Activated T-cell treated with anti-CD3 and anti-CD28 coated beads, Interleukin-2, amount 50 U/mL, for 4 hours (primary cell): ENCODE results near the gene MYO1B. TPM values are rescaled to one million over a fixed set of nuclear protein-coding genes. Genes with fewer than 3 reads are reported as not detected.
"Not testable (repeated sequence)": the region's sequence is repeated elsewhere in the genome, so short reads cannot be mapped to it uniquely, and the experiment has no call there.

Experiments
- ATAC-seq, 2 donors: fragments of 200-7000 bp; cut with Tn5 transposase; one replicate each; pipeline ENCODE4 v1.10.0; 2021
- DNase-seq: peaks from one replicate; pipeline ENCODE4 v3.0.0-alpha.2; 2020
- H3K27me3 Mint-ChIP-seq: one replicate; pipeline ENCODE4 v1.8.0; 2021; ENCODE audit warnings: low read depth, mixed read lengths
- H3K36me3 Mint-ChIP-seq: one replicate; pipeline ENCODE4 v1.8.0; 2022; ENCODE audit warnings: mixed read lengths; ENCODE audit not compliant: insufficient read depth
- H3K4me1 Mint-ChIP-seq: one replicate; pipeline ENCODE4 v1.8.0; 2021; ENCODE audit warnings: low read depth, mixed read lengths
- H3K4me3 Mint-ChIP-seq: one replicate; pipeline ENCODE4 v1.8.0; 2021; ENCODE audit warnings: mild to moderate bottlenecking, moderate library complexity, mixed read lengths
- H3K9me3 Mint-ChIP-seq: one replicate; pipeline ENCODE4 v1.8.0; 2021; ENCODE audit warnings: mixed read lengths
- total RNA-seq, 3 donors: library from RNA; stranded (reverse); gene quantifications; one replicate each; pipeline ENCODE4 v1.2.1, GENCODE V29; 2021

The MYO1B gene
- total RNA-seq, 3 donors from 2014 or later: 11.0 to 16.6 (median 11.4) TPM

DNA sequence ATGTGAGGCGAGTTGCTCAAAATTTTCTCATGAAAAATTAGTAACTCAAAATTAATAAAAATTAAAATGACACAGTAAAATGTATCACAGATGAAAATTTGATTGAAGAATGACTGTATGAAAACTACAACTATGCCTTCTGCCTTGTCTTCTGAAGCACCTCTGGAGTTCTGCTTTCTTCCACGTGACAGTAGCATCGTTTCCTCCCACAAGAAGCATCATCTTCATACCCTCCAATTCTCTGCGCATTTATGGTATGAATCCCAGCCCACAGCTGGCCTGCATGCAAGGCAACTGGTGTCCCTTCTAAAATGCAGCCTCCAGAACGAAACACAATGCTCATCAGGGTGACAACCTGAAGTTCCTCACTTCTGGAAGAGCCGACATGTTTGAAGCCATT is 189.9 kb downstream of the MYO1B start:
- H3K9me3 Mint-ChIP-seq: no peaks in the 10 kb centered on the region
- ATAC-seq (no peak), DNase-seq (no peak)
- H3K4me1 Mint-ChIP-seq: no peaks in the 10 kb centered on the region
- H3K27me3 Mint-ChIP-seq: peaks cover 3% of the 10 kb centered on the region
- no peaks in the 10 kb centered on the region for H3K36me3 Mint-ChIP-seq
- H3K4me3 Mint-ChIP-seq: no peak overlapping the region

DNA sequence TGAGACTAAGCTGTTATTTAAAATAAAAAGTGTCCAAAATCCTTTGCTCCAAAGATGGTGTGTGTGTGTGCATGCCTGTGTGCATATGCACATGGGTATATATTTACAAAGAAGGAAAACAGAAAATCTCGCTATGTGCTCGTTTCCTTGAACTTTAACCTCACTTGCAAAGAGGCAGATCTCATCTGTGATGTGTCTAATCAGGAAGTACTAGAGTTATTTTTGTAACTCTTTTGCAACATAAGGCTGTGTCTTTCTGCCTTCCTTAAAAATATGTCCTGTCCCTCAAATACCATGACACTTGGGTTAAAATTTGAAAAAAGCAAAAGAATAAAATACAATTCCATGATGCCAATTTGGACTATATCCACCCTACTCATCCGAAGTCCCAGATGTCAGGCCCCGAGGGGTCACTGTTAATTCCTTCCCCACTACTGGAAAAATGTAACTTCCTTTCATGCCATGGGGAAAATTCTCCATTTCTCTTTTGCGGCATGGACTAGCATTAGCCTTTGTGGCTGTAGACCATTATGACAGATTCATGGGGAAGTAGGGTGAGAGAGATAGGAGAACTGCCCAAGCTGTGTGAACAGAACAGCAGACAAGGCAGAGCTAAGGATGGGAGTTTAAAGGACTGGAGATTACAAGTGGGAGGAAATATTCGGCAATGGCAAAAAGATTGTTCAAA is 191.3 kb downstream of the MYO1B start:
- Mint-ChIP-seq H3K27me3 (no peaks in the 10 kb centered on the region), H3K4me3 (no peak overlapping the region), H3K36me3 (no peaks in the 10 kb centered on the region), H3K4me1 (no peaks in the 10 kb centered on the region), H3K9me3 (no peaks in the 10 kb centered on the region)
- DNase-seq (no peak), ATAC-seq (no peak)

DNA sequence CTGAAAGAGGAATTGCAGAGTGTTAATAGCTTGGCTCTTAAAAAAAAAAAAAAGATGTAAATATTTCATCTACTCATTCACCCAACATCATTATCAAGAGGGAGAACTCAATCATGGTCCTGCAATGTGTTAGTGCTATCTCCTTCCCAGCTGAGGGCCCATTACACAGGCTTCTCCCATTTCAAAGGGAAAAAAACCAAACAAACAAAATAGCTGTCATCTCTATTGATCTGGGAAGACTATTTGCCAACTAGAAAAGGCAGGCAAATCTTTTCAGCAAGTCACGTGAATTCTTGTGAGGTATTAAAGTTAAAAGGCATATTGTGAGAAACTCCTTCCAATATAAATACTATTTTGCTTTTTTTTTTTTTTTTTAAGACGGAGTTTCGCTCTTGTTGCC is 194.3 kb downstream of the MYO1B start:
- ATAC-seq (no peak), DNase-seq (no peak)
- H3K27me3 Mint-ChIP-seq: peaks cover 2% of the 10 kb centered on the region
- no peaks in the 10 kb centered on the region for H3K4me1 Mint-ChIP-seq
- no peaks in the 10 kb centered on the region for H3K9me3 Mint-ChIP-seq
- H3K4me3 Mint-ChIP-seq: no peak overlapping the region
- H3K36me3 Mint-ChIP-seq: no peaks in the 10 kb centered on the region

DNA sequence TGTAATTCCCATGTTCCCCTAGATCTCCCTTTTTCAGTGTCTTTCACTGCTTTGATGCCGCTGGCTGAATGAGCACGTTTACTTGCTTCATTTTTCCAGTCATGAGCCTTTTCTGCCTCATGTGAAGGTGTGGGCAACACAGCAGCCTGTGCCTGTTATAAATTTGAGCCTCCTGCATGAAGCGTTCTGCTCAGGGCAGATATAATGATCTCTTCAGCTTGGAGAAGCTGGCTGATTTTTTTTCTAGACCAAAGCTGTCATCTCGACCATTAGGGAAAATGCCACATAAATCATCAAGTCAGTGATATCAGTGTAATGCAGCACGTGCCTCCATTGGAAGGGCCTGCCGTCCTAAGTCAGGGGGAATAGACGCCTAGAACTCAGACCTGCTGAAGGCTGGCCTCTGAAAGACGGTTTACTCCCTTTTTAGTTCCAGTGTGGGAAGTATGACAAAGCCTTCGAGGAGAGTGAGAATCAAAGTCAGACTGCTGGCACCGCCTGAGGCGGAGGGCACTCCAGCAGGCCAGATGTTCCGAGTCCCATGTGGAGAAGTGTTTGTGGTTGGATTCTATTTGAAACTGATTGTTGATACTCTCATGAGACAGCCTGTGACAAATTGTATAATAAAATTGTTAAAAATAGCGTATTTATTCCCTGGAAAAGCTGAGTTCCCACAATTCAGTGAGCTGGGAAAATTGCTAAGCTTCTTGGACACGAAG is 196.5 kb downstream of the MYO1B start:
- Mint-ChIP-seq H3K4me1 (no peaks in the 10 kb centered on the region), H3K9me3 (no peaks in the 10 kb centered on the region), H3K27me3 (peaks cover 8% of the 10 kb centered on the region), H3K36me3 (no peaks in the 10 kb centered on the region), H3K4me3 (no peak overlapping the region)
- DNase-seq (no peak), ATAC-seq (no peak)

DNA sequence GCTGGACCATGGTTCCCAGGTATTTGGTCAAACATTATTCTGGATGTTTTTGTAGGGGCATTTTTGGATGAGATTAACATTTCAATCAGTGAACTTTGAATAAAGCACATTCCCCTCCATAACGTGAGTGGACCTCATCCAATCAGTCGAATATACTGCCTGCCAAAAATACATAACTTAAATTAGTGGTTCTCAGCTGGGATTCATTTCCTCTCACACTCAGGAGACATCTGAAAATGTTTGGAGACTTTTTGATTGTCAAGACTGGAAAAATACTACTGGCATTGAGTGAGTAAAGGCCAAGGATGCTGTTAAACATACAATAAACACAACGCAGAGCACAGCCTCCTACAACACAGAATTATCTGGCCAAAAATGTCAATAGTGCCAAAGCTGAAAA is 198.2 kb downstream of the MYO1B start:
- Mint-ChIP-seq H3K27me3 (peaks cover 8% of the 10 kb centered on the region), H3K4me3 (no peak overlapping the region), H3K36me3 (no peaks in the 10 kb centered on the region), H3K4me1 (no peaks in the 10 kb centered on the region), H3K9me3 (no peaks in the 10 kb centered on the region)
- ATAC-seq (no peak), DNase-seq (no peak)

DNA sequence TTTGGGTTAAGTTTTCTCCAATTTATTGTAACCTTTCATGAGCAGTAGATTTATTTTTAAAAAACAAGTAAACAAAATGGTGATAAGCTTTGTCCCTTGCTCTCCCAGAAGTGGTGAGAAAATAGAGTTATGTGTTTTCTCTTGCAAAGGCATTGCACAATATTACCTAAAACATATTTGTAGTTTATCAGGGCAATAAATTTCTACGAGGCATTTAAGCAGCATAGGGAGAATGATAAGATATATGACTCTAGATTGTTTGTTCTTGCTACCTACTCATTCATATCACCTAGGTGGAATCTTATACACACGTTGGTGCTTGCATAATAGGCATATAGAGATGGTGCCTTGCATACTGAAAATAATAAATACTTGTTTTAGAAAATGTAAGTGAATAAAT is 201.7 kb downstream of the MYO1B start:
- Mint-ChIP-seq H3K4me1 (no peaks in the 10 kb centered on the region), H3K27me3 (peaks cover 8% of the 10 kb centered on the region), H3K36me3 (no peaks in the 10 kb centered on the region), H3K9me3 (no peaks in the 10 kb centered on the region), H3K4me3 (no peak overlapping the region)
- ATAC-seq: no peak
- no peak for DNase-seq

DNA sequence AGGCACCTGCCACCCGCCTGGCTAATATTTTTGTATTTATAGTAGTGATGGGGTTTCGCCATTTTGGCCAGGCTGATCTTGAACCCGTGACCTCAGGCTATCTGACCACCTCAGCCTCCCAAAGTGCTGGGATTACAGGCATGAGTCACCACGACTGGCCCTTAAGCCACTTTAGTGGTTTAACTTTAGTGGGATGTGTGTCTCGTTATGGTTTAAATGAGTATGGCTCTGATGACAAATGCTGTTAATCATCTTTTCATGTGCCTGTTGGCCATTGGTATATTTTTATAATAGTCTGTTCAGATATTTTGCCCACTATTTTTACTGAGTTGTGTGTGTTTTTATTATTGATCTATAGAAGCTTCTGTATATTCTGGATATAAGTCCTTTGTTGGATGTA is 205.9 kb downstream of the MYO1B start:
- DNase-seq (no peak), ATAC-seq (no peak)
- H3K4me3 Mint-ChIP-seq: no peak overlapping the region
- no peaks in the 10 kb centered on the region for H3K9me3 Mint-ChIP-seq
- peaks cover 7% of the 10 kb centered on the region for H3K27me3 Mint-ChIP-seq
- H3K36me3 Mint-ChIP-seq: no peaks in the 10 kb centered on the region
- no peaks in the 10 kb centered on the region for H3K4me1 Mint-ChIP-seq

DNA sequence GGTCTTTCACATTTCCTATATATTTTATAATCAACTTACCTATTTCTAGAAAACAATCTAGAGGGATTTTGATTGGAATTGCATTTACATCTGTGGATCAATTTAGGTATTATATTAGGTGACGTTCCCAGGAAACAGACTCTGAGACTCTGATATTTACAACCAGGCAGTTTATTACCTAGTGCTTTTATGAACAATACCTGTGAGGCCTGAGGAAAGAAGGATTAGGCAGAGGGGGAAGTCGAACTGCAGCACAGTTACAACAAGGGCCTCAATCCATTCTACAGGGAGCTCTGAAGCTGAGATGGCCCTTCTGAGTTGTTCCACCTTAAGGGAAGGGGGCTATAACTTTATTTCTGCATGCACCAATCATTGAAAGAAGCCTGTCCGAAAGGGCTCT is 206.9 kb downstream of the MYO1B start:
- no peaks in the 10 kb centered on the region for H3K36me3 Mint-ChIP-seq
- no peaks in the 10 kb centered on the region for H3K9me3 Mint-ChIP-seq
- peaks cover 4% of the 10 kb centered on the region for H3K27me3 Mint-ChIP-seq
- no peak overlapping the region for H3K4me3 Mint-ChIP-seq
- DNase-seq (no peak), ATAC-seq (no peak)
- H3K4me1 Mint-ChIP-seq: no peaks in the 10 kb centered on the region

DNA sequence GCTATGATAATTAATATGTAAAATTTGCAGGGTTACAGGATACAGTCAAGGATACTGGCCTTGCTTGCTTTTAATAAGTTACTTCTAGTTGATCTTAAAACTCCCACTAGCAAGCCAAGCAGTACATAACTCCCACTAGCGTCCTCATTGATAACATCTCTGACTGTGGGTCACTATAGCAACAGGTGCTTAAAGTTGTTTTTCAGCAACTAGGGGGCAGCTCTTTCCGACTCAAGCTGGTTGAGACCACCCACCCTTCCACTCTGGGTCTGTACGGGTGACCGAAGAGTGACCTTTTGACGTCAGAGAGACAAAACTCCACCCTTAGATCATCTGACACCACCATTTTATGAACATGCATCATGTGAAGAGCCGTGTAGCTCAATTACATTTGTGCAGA is 208.6 kb downstream of the MYO1B start:
- ATAC-seq (no peak), DNase-seq (no peak)
- H3K27me3 Mint-ChIP-seq: peaks cover 6% of the 10 kb centered on the region
- H3K4me1 Mint-ChIP-seq: no peaks in the 10 kb centered on the region
- no peak overlapping the region for H3K4me3 Mint-ChIP-seq
- peaks cover 6% of the 10 kb centered on the region for H3K9me3 Mint-ChIP-seq
- no peaks in the 10 kb centered on the region for H3K36me3 Mint-ChIP-seq

DNA sequence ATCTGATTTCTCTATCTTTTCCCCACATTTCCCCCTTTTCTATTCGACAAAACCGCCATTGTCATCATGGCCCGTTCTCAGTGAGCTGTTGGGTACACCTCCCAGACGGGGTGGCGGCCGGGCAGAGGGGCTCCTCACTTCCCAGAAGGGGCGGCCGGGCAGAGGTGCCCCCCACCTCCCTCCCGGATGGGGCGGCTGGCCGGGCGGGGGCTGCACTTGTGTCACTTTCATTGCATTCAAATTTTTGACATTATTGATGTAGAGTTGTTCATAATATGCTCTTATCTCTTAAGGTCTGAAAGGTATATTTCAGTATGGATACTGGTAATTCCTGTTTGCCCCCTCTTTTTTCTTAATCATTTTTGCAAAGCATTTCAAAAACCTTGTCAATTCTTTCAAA is 211.3 kb downstream of the MYO1B start:
- not testable (repeated sequence) for H3K36me3 Mint-ChIP-seq, H3K4me3 Mint-ChIP-seq, ATAC-seq, H3K4me1 Mint-ChIP-seq, DNase-seq, H3K27me3 Mint-ChIP-seq
- H3K9me3 Mint-ChIP-seq: peaks cover 18% of the 10 kb centered on the region

DNA sequence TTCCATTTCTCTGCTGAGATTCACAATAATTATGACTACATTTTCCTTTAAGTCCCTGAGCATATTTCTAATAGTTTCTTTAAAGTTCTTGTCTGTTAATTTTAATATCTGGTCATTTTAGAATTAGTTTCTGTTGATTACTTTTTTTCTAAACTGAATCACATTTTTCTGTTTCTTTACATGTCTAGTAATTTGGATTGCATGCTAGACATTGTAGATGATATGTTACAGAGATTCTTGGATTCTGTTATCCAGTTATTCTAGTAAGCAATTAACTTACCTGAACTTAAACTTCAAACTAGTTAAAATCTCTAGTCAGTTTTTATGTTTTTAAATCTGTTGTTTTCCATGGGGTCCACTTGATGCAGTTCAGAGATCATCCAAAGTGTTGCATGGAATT is 214.0 kb downstream of the MYO1B start:
- peaks cover 4% of the 10 kb centered on the region for H3K27me3 Mint-ChIP-seq
- no peaks in the 10 kb centered on the region for H3K4me1 Mint-ChIP-seq
- ATAC-seq (no peak), DNase-seq (no peak)
- H3K36me3 Mint-ChIP-seq: no peaks in the 10 kb centered on the region
- H3K9me3 Mint-ChIP-seq: peaks cover 21% of the 10 kb centered on the region
- no peak overlapping the region for H3K4me3 Mint-ChIP-seq

DNA sequence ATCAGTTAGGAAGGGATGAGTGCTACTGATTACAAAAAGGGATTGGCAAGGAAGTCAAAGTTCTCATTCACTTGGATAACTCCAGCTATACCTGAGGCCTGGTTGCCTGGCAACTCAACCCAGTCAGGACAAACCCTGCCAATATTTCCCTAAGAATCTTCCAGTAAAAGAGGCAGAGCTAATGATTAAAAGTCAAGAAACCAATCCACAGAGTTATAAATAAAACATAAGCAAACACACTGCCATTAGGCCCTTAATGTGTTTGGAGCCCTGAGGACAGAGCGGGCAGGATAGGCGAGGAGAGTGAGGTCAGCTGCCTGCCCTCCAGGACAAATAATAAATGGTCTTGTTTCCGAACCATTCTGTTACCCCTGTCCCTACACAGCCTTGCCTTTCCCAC is 217.2 kb downstream of the MYO1B start:
- H3K36me3 Mint-ChIP-seq: no peaks in the 10 kb centered on the region

DNA sequence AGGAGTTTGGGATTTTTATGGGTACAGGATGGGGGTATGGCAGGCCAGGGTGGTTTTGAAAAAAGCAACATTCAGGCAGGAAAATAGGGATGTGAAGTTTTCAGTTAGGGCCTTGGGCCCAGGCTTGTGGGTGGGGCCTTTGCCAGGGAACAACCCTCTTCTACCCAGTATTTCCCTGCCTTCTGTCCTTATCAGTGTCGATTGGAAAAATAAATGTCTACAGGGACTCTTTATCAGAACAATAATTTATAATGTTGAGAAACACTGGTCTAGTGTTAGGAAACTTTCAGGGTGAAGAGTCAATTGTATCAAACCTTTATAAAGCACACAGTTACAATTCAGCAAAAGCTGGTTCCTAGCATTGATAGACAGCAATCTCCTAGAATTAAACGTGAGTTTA is 218.6 kb downstream of the MYO1B start:
- Mint-ChIP-seq H3K4me3 (no peak overlapping the region), H3K9me3 (peaks cover 15% of the 10 kb centered on the region), H3K27me3 (no peaks in the 10 kb centered on the region), H3K4me1 (no peaks in the 10 kb centered on the region), H3K36me3 (no peaks in the 10 kb centered on the region)
- DNase-seq (no peak), ATAC-seq (no peak)

More for the DNA sequence above, 217.2 kb downstream of the MYO1B start:
- H3K4me3 Mint-ChIP-seq: no peak overlapping the region
- no peak for ATAC-seq
- H3K4me1 Mint-ChIP-seq: no peaks in the 10 kb centered on the region
- DNase-seq: no peak
- H3K9me3 Mint-ChIP-seq: peaks cover 21% of the 10 kb centered on the region
- peaks cover 2% of the 10 kb centered on the region for H3K27me3 Mint-ChIP-seq

DNA sequence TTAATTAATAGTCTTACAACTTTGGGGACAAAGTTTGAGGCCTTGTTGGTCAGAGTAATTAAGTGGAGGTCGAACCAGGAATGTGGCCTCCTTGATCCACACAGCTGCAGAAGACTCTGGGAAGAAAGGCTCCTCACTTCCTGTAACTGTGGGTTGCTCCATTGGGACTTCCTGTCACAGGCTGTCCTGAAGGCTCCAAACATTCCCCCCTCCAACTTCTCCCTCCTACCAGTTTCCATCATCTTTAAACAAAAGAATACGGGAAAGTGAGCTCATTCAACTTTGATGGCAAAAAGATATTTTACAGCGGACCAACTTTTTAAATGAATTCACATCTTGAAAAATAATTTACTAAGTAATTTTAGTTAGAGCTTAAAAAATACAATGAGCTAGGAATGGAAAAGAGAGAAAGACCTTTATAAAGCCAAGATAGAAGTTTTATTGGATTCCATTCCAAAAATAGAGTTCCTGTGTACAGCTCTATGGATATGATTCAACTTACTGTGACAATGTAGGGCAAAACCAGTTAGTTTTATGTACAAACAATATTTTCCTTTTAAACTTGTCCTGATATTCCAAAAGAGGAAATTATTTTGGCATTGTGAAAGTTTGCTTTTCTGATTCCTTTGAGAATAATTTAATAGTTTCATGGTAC is 220.7 kb downstream of the MYO1B start:
- H3K36me3 Mint-ChIP-seq: no peaks in the 10 kb centered on the region

DNA sequence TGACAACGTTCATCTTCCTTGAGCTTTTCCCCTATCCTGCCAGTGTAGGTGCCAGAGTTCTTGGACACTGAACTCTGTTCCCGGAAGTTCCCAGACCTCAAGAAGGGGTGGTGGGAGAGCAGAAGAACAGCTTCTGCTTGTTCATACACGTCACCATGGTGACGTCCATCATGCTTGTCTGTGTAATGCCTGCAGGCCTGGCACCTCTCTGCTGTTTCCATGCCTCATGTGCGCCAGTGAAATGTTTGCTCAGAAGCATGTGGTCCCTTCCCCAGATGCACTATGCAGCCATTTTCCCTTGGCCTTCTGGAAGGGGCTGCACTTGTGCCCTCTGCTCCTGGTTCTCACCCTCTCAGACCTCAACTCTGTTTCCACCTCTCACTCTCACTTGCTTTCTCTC is 221.9 kb downstream of the MYO1B start:
- DNase-seq (no peak), ATAC-seq (no peak)
- no peaks in the 10 kb centered on the region for H3K4me1 Mint-ChIP-seq
- no peaks in the 10 kb centered on the region for H3K27me3 Mint-ChIP-seq
- no peaks in the 10 kb centered on the region for H3K36me3 Mint-ChIP-seq
- no peak overlapping the region for H3K4me3 Mint-ChIP-seq
- H3K9me3 Mint-ChIP-seq: no peaks in the 10 kb centered on the region

More for the DNA sequence above, 220.7 kb downstream of the MYO1B start:
- ATAC-seq: no peak
- Mint-ChIP-seq H3K9me3 (peaks cover 3% of the 10 kb centered on the region), H3K4me3 (no peak overlapping the region), H3K27me3 (no peaks in the 10 kb centered on the region), H3K4me1 (no peaks in the 10 kb centered on the region)
- DNase-seq: no peak
